HTR-8/SVneo (cell line): ENCODE data around the gene NAV2.
A peak's percentile ranks its signal among the peaks of the same experiment; 100 is the strongest.

ENCODE experiments used
- DNase-seq: peaks from one replicate; pipeline ENCODE4 v3.0.0; 2011; ENCODE audit warnings: low spot score, mixed read lengths; ENCODE audit not compliant: insufficient read length
- FAIRE-seq: peaks from 2 replicates; lab custom pipeline; 2011; peaks lifted over from hg19 to GRCh38; lab: Jason Lieb, UNC

Gene NAV2

DNA sequence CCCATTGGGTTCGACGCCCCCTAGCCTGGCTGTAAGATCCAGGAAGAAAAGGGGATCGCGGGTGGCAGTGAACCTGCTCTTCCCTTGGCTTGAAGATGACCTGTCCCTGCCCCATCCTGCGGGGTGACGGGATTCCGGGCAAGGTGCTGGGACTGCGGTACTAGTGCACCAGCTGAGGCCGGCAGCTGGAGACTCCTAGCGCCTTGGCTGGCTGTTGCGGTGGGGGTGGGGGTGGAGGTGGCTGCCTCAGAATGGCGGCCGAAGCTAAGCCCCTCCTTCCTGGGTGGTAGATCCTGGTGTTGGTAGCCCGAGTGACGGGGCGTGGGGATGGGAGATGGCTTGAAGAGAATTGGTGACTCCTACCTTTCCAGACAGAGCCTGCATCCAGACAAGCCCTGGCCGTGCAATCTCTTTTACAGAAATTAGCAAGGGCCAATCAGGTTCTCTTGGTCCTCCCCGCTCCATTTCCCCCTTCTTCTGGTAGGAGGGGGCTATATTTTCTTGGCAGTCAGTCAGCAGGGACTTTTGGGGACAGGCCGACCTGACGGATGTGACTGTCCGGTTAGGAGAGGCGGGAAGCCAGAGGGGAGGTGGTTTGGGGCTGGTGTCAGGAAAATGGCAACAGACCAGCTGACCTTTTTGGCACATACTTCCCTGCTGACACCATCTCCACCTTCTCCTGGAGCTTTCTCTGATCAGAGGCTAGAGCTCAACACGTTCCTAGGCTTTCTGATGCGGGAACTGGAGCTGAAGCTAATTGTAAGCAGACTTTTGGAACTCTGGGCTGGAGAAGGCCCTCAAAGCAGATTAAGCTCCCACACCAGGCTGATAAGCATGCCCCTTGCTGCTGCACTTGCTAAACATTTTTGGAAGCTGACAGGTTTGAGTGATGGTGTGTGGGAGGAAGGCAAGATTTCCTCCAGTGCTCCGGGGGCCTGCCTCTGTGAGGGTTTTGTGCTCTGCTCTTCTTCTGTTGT, 2.0 kb downstream of the NAV2 start:
- DNase-seq (peak; percentile 60), FAIRE-seq (peak; percentile 54)

GRCh38 chr11:19715373-19715772, 2.7 kb downstream of the NAV2 start:
- peak; percentile 26 for FAIRE-seq
- DNase-seq, result peak; percentile 57

GRCh38 chr11:19718051-19718450, 5.4 kb downstream of the NAV2 start:
- FAIRE-seq, result no peak

GRCh38 chr11:19718951-19719350, 6.3 kb downstream of the NAV2 start:
- FAIRE-seq (no peak), DNase-seq (no peak)

More at GRCh38 chr11:19718051-19718450, 5.4 kb downstream of the NAV2 start:
- DNase-seq, result no peak

GRCh38 chr11:19719960-19720359, 7.3 kb downstream of the NAV2 start:
- DNase-seq (no peak), FAIRE-seq (no peak)

DNA sequence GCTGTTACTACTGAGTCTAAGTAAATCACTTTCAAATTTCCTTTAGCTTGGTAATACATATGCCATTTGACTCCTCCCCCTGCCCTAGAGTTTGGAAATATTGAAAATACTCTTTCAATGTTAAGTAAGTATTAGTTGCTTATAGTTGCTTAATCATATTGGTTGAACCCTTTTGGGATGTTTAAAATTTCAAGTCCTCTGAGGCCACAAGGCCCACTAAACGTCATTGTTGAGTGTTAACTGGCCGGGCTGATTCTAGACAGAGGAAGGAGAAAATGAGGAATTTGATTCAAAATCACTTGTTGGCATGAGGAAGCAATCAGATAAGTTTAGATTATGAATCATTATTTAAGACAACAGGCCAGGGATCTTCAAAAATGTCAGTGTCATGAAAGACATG, 8.5 kb downstream of the NAV2 start:
- DNase-seq, result no peak
- FAIRE-seq, result no peak

DNA sequence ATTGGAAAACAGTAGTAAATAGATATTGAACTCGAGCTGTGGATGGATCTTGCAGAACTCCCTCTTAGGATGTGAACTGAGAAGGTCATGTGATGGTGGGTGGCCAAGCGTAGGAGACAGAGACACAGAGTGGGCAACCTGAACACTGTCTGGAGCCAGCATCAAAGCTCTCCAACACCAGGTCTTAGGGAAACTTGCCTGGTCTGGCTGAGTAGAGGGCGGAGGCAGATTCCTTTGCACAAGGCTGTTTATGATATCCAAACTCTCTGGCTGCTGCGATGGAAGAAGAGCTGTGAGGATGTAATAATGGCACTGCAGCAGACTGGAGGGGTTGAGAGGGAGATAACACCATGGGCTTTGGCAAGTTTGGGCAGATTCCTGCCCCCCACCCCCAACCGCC, 10.1 kb downstream of the NAV2 start:
- no peak for FAIRE-seq

DNA sequence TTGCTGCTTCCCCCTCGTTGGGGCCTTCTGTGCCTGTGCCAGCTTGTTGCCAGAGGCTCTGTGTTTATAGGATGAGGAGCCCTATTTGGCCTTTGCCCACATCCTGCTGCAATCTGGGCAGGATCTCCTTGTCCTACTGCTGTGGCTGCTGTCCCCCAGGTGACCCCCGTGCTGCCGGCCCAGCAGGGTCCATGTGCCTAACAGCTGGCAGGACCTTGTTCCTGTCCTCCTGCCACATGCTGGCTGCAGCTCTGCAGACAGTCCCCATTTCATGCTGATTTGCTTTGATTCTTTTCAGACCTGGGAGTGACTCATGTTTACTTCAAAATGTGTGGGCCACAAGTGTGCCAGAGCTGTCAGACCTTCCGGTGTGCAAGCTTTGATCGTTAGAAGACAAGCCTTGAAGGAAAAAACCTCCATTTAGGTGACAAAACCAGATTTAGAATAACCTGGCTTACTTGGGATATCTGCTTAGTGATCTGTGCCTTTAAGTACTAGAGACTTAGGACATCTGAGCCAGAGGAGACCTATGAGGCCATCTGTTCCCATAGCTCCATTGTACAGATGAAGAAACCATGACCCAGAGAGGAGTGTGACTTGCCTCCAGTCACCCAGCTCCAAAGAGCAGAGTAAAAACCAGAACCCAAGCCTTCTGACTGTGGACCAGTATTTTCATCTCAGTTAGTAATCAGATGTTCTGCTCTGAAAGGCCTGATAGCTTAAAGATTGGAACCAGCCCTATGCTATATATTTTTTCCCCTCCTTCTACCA, 11.1 kb downstream of the NAV2 start:
- DNase-seq, result peak; percentile 21
- FAIRE-seq, result no peak

More for the DNA sequence above, 10.1 kb downstream of the NAV2 start:
- DNase-seq, result no peak

GRCh38 chr11:19724765-19725164, 12.1 kb downstream of the NAV2 start:
- DNase-seq (no peak), FAIRE-seq (no peak)

DNA sequence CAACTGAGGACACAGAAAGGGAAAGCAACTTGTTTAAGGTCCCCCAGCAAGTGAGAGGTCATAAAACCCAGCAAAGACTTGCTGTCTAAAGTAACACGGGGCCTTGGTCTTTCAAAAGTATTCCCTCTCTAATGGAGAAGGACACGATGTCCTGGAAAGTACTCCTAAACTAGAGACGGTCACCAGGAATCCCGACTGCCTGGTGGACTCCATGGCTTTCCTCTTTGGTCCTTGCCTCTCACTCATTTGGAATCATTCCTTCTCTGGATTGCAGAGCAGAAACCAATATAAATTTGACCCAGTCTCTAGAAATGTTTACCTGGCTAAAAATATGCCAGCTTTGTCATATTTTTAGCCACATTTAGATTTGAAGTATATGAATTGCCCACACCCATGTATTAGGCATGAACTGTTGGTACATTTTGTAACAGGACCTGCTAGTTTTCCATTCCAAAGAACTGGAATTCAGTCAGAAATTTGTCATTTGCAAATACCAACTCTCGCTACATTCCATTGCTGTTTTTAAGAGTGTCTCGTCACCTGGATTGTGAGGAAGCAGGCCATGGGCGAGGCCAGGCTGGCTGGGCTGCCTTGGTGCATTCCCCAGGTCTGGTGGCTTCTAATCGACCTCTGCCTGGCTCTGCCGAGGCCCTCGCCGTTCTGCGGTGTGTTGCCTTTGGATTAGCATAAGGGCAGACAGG, 12.9 kb downstream of the NAV2 start:
- FAIRE-seq (no peak), DNase-seq (no peak)

DNA sequence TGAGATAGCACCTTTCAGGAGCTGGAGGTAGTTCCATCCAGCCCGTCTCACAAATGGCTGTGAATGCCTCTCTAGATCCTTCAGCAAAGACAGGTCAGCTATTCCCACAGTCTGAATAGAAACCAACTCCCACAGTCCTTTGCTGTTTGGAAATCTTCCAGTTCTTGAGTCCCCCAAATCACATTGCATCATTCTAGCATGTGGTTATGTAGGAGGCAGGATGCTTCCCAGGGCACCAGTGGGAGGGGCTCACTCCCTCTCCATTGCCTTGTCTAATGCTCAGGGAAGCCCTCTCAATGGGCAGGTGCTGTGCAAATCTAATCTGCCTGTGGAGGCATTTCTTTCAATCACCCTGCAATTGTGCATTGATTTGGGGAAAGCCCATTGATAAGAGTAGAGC, 14.6 kb downstream of the NAV2 start:
- FAIRE-seq (no peak), DNase-seq (peak; percentile 53)

GRCh38 chr11:19728436-19728835, 15.8 kb downstream of the NAV2 start:
- DNase-seq (no peak), FAIRE-seq (peak; percentile 68)

DNA sequence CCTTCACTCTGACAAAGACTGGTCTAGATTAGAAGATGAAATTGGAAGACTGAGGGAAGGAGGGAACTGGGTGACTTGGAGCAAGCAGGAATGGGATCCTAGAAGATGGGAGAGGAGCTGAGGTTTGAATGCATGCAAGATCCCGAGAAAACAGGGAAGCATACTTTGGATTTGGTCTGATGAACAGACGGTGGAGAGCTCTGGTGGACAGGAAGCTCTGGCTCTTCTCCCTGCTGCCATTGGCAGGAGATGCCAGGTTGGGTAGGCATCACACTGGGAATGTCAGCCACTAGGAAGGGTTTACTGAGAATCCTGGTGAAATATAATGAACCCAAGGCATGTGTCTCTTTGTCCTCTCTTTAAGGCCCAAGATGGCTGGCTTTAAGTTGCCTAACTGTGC, 16.5 kb downstream of the NAV2 start:
- no peak for DNase-seq
- no peak for FAIRE-seq

DNA sequence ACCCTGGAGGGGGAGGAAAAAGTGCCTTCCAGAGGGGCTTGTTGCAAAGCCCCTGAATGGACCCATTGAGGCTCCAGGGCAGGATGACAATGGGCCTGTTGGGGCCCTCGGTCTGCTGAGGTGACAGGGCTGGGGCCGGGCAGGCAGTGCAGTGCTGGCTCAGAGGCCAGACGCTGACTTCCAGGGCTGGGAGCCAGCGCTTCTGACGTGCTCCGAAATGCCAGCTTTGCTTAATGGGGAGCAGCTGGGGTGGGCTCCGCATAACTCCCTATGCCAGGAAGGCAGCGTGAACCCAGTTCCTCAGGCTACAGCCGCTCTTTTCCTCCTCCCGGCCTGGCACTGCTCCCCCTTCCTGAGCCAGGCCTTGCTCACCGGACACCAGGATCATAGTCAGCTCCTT, 17.7 kb downstream of the NAV2 start:
- FAIRE-seq, result no peak
- DNase-seq, result no peak

DNA sequence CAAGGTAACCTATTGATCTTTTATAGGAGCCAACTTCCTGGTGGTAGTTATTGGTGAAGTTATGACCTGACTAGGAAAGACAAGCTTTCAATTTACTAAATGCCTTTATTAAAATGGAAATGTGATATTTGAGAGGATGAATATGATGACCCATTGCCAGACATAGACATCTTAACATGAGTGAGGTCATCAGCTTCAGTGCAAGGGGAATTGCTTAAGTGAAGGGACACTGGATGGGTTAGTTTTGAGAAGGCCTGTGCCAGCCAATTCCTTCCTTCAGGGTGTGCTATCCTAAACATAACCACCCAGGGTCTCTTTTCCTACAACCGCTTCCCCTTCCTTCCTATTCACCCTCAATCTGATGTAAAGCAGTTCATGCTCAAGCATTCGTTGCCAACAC, 21.5 kb downstream of the NAV2 start:
- FAIRE-seq (no peak), DNase-seq (no peak)

DNA sequence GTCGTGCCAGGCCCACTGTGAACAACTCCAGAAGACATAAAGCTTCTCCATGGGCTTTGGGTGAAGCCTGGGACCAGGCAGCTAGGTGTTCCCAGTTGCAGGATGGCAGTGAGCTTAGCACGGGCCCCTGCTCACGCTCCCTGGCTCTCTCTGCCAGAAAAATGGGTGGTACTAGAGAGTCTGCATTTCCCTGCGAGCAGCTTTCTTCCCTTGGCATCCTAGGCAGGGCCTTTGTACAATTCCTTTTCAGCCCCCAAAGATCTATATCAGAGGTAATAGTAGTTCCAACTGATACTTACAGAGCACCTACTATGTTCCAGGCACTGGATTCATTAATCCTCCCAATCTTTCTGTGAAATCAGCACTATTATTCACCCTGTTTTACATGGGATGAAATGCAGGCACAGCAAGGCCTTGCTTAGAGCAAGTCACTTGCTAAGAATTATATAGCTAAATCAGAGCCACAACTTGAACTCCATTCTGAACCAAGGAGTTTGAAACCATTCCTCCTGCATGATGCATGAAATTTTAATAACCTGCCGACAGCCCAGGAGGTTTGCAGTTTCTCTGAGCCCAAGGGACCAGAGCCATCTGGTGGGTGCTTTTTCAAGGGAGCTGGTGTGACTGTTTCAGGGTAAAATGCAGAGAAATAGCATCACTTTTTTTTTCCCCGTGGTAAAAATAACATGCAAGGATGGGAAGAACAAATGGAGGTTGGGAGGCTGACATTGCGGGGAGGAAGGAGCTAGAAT, 22.7 kb downstream of the NAV2 start:
- no peak for DNase-seq
- FAIRE-seq, result no peak

DNA sequence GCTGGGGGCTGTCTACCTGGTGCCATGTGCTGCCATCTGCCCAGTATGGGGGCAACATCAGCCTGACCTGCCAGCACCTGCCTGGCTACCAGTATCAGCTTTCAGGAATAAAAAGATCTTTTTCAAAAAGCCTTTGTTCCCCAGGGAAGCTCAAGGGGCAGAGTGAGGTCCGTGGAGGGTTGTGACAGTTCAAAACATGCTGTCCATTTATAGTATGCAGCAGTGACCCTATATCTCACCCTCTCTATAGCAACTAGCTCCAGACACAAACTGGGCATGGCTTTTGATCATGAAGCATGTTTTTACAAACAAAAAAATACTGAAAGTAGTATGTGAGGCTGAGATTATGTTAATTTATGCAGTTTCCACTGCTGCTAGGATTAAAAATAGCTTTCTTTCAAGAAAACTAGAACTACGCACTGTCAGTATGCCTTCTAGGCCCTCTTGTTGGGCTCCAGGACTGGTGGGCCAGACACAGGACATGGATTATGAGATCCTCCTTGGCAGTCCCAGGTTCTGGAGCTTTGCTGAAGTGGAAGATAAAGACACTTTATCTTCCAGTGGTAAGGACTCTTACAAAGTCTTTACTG, 23.4 kb downstream of the NAV2 start:
- FAIRE-seq (no peak), DNase-seq (no peak)

- FAIRE-seq (no peak), DNase-seq (no peak)
Measured at GRCh38 chr11:19736831-19737230, 24.2 kb downstream of the NAV2 start.

DNA sequence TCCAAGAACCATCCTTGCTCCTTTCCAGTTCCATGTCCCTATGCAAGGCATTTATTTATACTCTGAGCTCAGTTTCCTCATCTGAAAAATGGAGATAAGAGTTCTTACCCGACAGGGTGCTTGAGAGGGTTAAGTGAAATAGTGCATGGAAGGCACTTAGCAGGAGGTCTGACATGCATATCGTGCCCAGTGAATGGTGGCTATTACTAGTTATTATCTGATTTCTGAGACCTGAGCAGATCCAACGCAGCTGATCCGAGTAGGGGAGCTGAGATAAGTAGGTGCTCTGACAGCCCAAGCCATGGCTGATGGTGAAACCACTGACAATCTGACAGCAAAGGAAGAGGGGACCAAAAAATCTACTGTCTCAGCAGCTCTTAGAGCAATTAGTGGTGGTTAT, 24.9 kb downstream of the NAV2 start:
- FAIRE-seq (no peak), DNase-seq (no peak)

- no peak for DNase-seq
- no peak for FAIRE-seq
Measured at GRCh38 chr11:19738124-19738523, 25.5 kb downstream of the NAV2 start.
